ENCODE data around the gene VAT1L. TPM values are rescaled to one million over a fixed set of nuclear protein-coding genes. Genes with fewer than 3 reads are reported as not detected.

VAT1L gene
- total RNA-seq, 2 donors from 2014 or later = 0.53 to 4.1 TPM

DNA sequence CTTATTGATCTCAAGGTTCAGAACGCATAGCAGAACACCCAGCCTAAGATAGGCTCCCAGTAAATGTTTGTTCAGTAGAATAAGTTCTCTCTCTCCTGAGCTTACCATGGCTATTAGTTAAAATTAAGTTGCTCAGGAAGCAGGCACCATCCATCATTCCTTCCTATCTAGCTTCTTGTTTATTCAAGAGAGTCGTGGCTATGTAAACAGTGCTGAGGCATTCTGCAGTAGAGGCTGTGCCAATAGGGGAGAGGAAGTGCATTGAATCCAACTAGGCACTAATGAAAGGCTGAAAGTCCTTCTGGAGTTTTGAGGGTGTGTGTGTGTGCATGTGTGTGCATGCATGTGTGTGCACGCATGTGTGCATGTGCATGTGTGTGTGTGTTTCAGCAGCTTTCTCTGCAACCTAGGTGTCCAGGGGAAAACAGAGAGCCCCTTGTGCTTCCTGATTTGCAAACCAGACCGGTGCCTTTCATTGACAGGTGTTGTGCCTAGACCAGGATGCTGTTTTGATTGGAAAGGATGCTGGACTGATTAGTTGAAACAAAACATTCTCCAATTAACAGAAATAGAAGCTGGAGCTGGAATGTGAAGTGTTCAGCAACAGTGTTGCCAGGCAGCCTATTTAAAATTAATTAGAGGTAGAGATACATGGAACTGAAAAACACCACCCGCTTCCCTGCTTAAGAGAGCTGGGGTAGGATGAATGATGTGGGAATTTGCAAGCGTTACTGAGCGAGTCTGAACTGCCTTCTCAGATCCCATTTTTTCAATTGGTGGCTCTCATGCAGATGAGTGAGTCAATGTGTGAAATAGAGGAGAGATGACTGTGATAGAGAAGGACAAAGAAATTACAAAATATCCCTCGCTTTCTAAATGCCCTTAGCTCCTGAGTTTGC is 130.7 kb downstream of the VAT1L start:
- no peaks in the 10 kb centered on the region for H3K9me3 Mint-ChIP-seq
- H3K4me1 Mint-ChIP-seq = peaks cover 48% of the 10 kb centered on the region
- DNase-seq = no peak
- Histone ChIP-seq H3K4me1 (ENCODE audit: control insufficient read depth, insufficient read depth, low read length) (peaks cover 23% of the 10 kb centered on the region), H3K4me3 (ENCODE audit: low read length) (no peak overlapping the region), H3K27me3 (ENCODE audit: control insufficient read depth, insufficient read depth, low read length, poor library complexity, severe bottlenecking) (no peaks in the 10 kb centered on the region), H3K9ac (ENCODE audit: extremely low read depth, low read length, poor library complexity, severe bottlenecking) (no peak overlapping the region), H3K36me3 (ENCODE audit: control insufficient read depth, insufficient read depth, low read length) (no peaks in the 10 kb centered on the region), H3K27ac (ENCODE audit: low read depth, low read length) (no peak overlapping the region), H3K9me3 (ENCODE audit: control insufficient read depth, low read length) (no peaks in the 10 kb centered on the region)
- H3K27ac Mint-ChIP-seq = no peak overlapping the region
- WGBS, 2 experiments (ENCODE audit: insufficient coverage in 1 of 2, insufficient read length in 1 of 2) = 80 to 100% methylated on average over 3 to 8 of the region's 8 CpGs
- H3K4me3 Mint-ChIP-seq = no peak overlapping the region
- peaks cover under 1% of the 10 kb centered on the region for H3K27me3 Mint-ChIP-seq (ENCODE audit: insufficient read depth)
- TF ChIP-seq, protein P1, sequence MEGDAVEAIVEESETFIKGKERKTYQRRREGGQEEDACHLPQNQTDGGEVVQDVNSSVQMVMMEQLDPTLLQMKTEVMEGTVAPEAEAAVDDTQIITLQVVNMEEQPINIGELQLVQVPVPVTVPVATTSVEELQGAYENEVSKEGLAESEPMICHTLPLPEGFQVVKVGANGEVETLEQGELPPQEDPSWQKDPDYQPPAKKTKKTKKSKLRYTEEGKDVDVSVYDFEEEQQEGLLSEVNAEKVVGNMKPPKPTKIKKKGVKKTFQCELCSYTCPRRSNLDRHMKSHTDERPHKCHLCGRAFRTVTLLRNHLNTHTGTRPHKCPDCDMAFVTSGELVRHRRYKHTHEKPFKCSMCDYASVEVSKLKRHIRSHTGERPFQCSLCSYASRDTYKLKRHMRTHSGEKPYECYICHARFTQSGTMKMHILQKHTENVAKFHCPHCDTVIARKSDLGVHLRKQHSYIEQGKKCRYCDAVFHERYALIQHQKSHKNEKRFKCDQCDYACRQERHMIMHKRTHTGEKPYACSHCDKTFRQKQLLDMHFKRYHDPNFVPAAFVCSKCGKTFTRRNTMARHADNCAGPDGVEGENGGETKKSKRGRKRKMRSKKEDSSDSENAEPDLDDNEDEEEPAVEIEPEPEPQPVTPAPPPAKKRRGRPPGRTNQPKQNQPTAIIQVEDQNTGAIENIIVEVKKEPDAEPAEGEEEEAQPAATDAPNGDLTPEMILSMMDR (conservative IDR thresholded peaks at IDR 0.05) = no peak
- H3K36me3 Mint-ChIP-seq (ENCODE audit: low read depth) = no peaks in the 10 kb centered on the region

- no peak overlapping the region for H3K4me3 ChIP-seq (ENCODE audit: low read length)
- H3K36me3 ChIP-seq (ENCODE audit: control insufficient read depth, insufficient read depth, low read length) = no peaks in the 10 kb centered on the region
- H3K9me3 ChIP-seq (ENCODE audit: control insufficient read depth, low read length) = no peaks in the 10 kb centered on the region
- H3K27ac ChIP-seq (ENCODE audit: low read depth, low read length) = no peak overlapping the region
- WGBS, 2 experiments (ENCODE audit: insufficient coverage in 1 of 2, insufficient read length in 1 of 2) = 90 to 92% methylated on average over 7 to 8 of the region's 8 CpGs
- no peaks in the 10 kb centered on the region for H3K27me3 ChIP-seq (ENCODE audit: control insufficient read depth, insufficient read depth, low read length, poor library complexity, severe bottlenecking)
- peaks cover 23% of the 10 kb centered on the region for H3K4me1 ChIP-seq (ENCODE audit: control insufficient read depth, insufficient read depth, low read length)
- Mint-ChIP-seq H3K27me3 (ENCODE audit: insufficient read depth) (peaks cover 4% of the 10 kb centered on the region), H3K4me1 (peaks cover 48% of the 10 kb centered on the region), H3K4me3 (no peak overlapping the region), H3K9me3 (no peaks in the 10 kb centered on the region), H3K36me3 (ENCODE audit: low read depth) (no peaks in the 10 kb centered on the region), H3K27ac (no peak overlapping the region)
- DNase-seq = no peak
- TF ChIP-seq, protein P1 (conservative IDR thresholded peaks at IDR 0.05) = no peak
- no peak overlapping the region for H3K9ac ChIP-seq (ENCODE audit: extremely low read depth, low read length, poor library complexity, severe bottlenecking)
Observed at GRCh38 chr16:77919761-77920415, 131.5 kb downstream of the VAT1L start.

- no peak overlapping the region for H3K27ac Mint-ChIP-seq
- H3K27ac ChIP-seq (ENCODE audit: low read depth, low read length) = no peak overlapping the region
- peaks cover 48% of the 10 kb centered on the region for H3K4me1 Mint-ChIP-seq
- no peaks in the 10 kb centered on the region for H3K36me3 ChIP-seq (ENCODE audit: control insufficient read depth, insufficient read depth, low read length)
- H3K9me3 ChIP-seq (ENCODE audit: control insufficient read depth, low read length) = no peaks in the 10 kb centered on the region
- WGBS, 2 experiments (ENCODE audit: insufficient coverage in 1 of 2, insufficient read length in 1 of 2) = 83 to 91% methylated on average over 4 of the region's 4 CpGs
- no peak overlapping the region for H3K4me3 Mint-ChIP-seq
- DNase-seq = no peak
- H3K27me3 ChIP-seq (ENCODE audit: control insufficient read depth, insufficient read depth, low read length, poor library complexity, severe bottlenecking) = no peaks in the 10 kb centered on the region
- H3K4me1 ChIP-seq (ENCODE audit: control insufficient read depth, insufficient read depth, low read length) = peaks cover 23% of the 10 kb centered on the region
- TF ChIP-seq, protein P1 (conservative IDR thresholded peaks at IDR 0.05) = no peak
- H3K27me3 Mint-ChIP-seq (ENCODE audit: insufficient read depth) = peaks cover 4% of the 10 kb centered on the region
- H3K9ac ChIP-seq (ENCODE audit: extremely low read depth, low read length, poor library complexity, severe bottlenecking) = no peak overlapping the region
- H3K36me3 Mint-ChIP-seq (ENCODE audit: low read depth) = no peaks in the 10 kb centered on the region
- H3K9me3 Mint-ChIP-seq = no peaks in the 10 kb centered on the region
- no peak overlapping the region for H3K4me3 ChIP-seq (ENCODE audit: low read length)
Observed at GRCh38 chr16:77920984-77921383, 132.6 kb downstream of the VAT1L start.

All from endodermal cell (in vitro differentiated cells).